Amniotic stem cell (primary cell): ENCODE data around the gene MMD2.
"Not testable (repeated sequence)": the region's sequence is repeated elsewhere in the genome, so short reads cannot be mapped to it uniquely, and the experiment has no call there.

Experiments
- DNase-seq: peaks from one replicate; lab custom pipeline; 2025; lab: John Stamatoyannopoulos, UW

Gene MMD2

DNA sequence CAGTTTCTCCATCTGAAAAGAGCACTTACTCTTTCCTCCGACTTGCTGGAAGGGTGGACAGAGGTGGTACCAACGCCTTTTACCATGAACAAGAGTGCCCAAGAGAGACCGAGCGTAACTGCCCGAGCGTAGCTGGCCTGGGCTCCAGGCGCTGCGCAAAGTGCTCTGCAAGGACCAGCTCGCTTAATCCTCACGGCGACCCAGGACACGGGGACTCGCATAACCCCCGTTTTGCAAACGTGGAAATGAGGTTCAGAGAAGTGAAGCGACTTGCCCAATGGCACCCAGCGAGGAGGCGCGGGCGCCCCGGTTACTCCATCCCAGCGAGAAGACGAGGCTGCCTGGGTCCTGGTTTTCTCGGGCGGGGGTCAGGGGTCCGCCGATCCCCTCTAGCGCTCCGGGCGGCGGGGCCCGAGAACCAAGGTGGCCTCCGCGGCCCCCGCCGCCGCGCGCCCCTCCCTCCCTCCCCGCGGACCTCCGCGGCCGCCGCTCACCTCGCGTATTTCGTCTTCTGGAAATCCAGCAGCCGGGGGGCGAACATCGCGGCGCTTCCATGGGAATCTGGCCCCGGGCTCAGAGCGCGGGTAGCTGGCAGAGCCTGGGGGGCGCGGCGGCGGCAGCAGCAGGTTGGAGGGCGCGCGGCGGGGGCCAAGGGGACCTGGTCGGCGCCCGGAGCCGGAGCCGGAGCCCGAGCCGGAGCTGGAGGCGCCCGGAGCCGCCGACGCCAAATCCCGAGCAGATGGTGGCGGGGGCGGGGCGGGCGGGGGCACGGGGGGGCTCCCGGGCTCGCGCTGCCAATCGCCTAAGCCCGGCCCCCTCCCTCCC lies at the start of gene MMD2:
Gene MMD2, minus strand, starts transcription at position 711 of the 825 bp plus-strand sequence. Its CDS starts 170 bp downstream, at position 541.
- DNase-seq: no peak

DNA sequence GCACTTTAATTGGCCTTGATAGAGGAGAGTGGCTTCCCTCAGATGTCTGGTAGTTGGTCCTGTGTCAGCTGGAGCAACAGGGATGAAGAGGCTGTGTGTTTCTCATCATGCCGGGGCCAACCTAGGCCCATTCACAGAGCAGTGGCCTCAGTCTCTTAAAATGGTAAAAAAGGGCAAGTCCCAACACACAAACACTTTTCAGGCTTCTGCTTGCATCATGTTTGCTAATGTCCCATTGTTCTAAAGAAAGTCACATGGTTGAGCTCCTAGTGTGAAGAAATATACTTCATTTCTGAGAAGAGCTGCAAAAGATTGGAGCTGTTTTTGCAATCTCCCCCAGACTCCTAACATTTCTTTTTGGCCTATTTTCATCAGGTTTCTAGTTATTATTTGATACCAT lies 46.1 kb upstream of the MMD2 start:
- DNase-seq: no peak

GRCh38 chr7:5001911-5002310 lies 42.9 kb upstream of the MMD2 start:
- no peak for DNase-seq

DNA sequence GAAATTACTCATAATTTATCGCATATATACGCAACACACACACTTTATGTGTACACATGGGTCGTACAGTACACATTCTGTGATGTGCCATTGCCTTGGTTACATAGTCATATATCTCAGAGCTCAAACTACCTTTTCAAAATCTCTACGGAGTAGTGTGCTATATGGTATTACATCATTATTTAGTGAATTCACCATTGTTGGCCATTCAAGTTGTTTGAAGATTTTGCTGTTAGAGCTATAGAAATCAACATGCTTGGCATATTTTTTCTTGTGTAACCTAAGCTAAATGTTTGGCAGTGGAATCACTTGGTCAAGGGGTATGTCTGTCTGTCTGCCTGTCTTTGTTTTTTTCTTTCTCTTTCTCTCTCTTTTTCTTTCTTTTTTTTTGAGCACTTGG lies 42.0 kb upstream of the MMD2 start:
- DNase-seq: no peak

- no peak for DNase-seq
Measured at GRCh38 chr7:4999369-4999950, 40.5 kb upstream of the MMD2 start.

DNA sequence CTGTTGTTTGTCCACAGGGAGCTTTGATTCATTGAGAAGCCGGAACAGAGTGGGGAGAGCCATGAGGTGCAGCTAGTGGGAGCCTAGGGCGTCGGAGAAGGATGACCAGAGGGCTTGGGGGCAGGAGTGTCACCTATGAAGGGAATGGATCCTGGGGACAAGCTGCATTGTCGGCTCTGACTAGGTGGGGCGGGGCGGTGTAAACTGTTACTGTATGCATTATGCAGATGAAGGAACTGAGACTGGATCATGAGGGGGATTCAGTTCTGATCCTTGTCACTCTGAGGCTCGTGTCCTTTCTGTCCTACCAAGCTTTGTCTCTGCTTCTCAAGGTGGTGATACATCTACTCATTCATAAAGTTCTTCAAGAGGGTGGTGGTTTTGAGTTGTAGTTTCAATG lies 39.9 kb upstream of the MMD2 start:
- no peak for DNase-seq

DNA sequence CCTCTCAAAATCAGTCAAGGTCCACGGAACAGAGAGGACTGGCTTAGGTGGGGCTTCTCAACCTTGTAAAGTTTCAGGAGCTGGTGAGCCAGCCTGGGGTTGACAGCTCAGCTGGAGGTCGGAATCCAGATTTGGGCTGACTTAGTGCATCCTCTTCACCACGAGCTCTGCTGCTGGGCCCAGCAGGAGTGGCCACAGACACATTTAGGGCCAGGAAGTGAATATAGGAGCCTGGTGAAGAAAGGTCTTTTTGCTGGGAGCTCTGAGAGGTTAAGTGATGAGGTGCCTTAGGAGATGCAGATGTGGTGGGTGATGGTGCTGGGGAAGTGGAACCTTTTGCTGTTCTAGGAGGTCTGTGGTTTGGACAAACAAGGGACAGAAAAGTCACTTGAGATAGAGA lies 39.3 kb upstream of the MMD2 start:
- DNase-seq: no peak

- no peak for DNase-seq
Measured at GRCh38 chr7:4996696-4997222, 37.8 kb upstream of the MMD2 start.

DNA sequence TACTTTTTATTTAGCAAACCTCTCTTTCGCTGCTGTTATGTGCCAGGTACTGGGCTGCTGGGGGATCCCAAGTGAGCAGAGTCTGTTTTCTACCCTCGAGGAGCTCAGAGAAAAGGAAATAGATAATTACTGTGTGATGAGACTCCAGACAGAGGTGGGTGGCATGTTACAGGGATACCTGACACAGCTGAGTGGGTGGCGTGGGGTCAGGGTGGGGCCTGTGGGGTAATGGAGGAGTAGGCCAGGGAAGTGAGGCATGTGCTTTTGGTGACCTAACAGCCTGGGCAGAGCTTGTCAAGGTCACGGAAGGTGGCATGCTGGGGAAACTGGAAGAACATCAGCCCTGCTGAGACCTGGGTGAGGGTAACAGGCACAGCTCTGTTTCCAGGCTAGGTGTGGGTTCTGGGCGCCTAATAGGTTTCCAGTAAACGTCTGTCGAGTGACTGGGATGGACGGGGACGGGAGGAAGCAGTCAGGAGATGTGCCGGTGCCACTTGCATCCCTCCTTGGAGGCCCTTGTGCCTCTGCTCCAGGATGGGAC lies 36.5 kb upstream of the MMD2 start:
- no peak for DNase-seq

DNA sequence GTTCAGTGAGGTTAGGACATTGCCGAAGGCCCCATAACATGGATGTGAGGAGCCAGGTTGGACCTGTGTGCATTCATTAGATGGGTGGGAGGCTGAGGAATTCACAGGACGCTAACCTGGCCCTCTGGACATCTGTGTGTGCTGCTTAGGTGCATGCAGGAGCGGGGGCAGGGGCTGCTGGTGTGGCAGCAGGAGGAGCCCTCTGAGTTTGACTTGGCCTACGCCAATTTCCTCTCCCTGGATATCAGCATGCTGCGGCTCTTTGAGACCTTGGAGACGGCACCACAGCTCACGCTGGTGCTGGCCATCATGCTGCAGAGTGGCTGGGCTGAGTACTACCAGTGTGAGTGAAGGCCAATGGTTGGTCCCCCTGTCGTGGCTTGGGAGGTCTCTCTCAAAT lies 34.5 kb upstream of the MMD2 start:
- no peak for DNase-seq

GRCh38 chr7:4982741-4983140 lies 23.8 kb upstream of the MMD2 start:
- DNase-seq: not testable (repeated sequence)

DNA sequence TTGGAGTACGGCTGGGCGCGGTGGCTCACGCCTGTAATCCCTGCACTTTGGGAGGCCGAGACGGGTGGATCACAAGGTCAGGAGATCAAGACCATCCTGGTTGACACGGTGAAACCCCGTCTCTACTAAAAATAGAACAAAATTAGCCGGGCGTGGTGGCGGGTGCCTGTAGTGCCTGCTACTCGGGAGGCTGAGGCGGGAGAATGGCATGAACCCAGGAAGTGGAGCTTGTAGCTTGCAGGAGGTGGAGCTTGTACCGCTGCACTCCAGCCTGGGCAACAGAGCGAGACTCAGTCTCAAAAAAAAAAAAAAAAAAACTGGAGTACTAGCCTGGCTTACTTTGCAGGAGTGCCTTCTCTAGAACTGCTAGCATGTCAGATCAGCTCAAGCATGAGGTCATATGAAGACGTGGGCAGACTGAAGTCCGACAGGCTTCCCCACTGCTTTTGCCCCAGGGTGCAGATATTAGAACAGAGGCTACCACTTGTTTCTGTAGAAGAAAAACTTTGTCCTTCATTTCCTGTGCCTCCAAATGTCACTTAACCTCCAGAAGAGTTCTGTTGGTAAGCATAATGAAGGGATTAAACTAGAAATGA lies 22.4 kb upstream of the MMD2 start:
- DNase-seq: not testable (repeated sequence)

DNA sequence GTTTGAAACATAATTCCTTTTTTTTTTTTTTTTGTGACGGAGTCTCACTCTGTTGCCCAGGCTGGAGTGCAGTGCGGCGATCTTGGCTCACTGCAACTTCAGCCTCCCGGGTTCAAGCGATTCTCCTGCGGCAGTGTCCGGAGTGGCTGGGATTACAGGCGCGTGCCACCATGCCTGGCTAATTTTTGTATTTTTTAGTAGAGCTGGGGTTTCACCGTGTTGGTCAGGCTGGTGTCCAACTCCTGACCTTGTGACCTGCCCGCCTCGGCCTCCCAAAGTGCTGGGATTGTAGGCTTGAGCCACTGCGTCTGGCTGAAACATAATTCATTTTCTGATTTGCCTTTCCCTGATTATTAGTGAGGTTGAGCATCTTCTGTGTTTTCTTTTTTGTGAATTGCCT lies 16.6 kb upstream of the MMD2 start:
- DNase-seq: not testable (repeated sequence)

DNA sequence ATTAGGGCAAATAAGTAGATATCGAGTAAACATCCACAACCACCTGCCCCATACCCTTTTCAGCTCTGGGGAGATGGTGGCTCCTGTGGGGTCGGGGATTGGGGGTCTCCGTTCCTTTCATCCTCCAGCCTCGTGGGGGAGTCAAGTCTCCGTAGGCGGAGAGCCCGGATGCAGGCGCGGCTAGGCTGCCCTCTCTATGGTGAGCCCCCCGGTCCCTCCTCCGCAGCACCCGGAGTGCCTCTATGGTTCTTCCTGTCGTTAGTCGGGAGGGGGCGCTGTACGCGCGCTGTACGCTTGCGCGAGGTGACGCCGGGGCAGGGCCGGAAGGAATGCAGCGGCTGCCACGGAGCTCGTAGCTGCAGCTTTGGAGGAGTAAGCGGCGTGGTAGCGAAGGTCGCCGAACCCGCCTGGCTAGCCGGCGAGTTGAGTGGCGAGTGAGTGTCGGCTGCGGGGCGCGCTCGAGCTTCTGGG lies 14.8 kb upstream of the MMD2 start:
- peak; percentile 79 for DNase-seq

DNA sequence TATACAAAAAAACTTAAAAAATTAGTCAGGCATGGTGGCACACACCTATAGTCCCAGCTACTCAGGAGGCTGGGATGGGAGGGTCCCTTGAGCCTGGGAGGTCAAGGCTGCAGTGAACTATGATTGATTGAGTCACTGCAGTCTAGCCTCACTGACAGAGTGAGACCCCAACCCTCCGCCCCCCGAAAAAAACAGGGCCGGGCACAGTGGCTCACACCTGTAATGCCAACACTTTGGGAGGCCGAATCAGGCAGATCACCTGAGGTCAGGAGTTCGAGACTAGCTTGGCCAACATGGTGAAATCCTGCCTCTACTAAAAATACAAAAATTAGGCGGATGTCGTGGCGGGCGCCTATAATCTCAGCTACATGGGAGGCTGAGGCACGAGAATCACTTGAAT lies 13.5 kb upstream of the MMD2 start:
- not testable (repeated sequence) for DNase-seq

- no peak for DNase-seq
Measured at GRCh38 chr7:4965295-4966022, 6.5 kb upstream of the MMD2 start.

DNA sequence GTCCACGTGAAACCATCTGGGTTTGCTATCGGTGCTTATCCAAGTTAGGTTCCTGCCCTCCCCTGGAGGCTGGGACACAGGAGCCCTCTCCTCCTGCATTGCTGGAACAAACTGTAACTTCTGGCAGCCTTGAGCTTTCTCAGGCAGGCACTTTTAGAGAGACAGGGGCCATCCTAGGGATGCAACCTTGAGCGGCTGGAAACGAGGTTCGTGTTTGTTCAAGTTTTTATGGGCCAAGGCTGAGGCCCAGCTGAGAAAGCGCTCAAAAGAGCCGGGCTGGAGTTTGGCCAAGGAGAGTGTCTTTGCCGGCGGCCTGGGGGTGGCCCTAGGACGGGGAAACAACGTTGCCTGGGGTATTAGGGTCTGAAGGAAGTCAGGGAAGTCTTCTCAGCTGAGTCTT lies 5.5 kb upstream of the MMD2 start:
- no peak for DNase-seq

- DNase-seq: no peak
Measured at GRCh38 chr7:4962872-4963775, 4.1 kb upstream of the MMD2 start.

GRCh38 chr7:4960363-4960762 lies 1.4 kb upstream of the MMD2 start:
- DNase-seq: no peak

DNA sequence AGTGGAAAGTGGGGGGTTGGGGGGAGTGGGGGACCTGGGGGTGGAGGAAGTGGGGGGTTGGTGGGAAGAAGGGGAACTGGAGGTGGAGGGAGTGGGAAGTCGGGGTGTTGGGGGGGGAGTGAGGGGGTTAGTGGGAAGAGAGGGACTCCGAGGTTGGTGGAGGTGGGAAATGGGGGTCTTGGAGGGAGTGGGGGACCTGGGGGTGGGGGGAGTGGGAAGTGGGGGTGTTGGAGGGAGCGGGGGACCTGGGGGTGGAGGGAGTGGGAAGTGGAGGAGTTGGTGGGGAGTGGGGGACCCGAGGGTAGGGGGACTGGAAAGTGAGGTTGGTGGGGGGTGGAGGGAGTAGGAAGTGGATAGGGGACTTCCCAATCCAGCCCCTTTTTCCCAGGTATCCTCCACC lies 906 bp upstream of the MMD2 start:
- no peak for DNase-seq

DNA sequence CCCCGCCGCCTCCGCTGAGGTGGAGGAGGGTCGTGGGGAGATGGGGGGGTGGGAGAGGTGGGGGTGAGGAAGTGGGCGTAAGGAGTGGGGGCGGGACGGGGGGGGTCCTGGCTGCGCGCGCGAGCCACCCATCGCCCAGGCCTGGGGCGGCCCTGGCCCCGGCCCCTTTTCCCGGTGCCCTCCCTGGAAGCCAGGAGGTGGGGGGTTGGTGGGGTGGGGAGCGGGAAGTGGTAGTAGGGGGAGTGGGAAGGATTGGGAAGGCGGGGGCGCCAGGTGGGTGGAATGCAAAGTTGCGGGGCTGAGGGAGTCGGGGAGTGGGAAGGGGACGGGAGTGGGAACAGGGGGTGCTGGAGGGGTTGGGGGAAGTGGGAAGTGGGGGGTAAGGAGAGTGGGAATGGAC lies 319 bp upstream of the MMD2 start:
- DNase-seq: no peak
